Smooth muscle cell (in vitro differentiated cells): Measurements from ENCODE around the gene HID1. TPM values are rescaled to one million over a fixed set of nuclear protein-coding genes. Genes with fewer than 3 reads are reported as not detected.

Experiments used
- DNase-seq: peaks from one replicate; lab custom pipeline; 2025; ENCODE audit not compliant: unreplicated experiment; lab: John Stamatoyannopoulos, UW
- H2AFZ ChIP-seq: fragments of 200-600 bp; sonication (generic); 2 replicates; pipeline ENCODE4 v1.6.0; 2016; ENCODE audit warnings: antibody characterized with exemption, low read depth, mild to moderate bottlenecking
- H3F3A ChIP-seq: fragments of 200-600 bp; sonication (generic); 2 replicates; pipeline ENCODE4 v1.6.0; 2017; ENCODE audit warnings: antibody characterized with exemption, low read depth
- H3K27ac ChIP-seq: fragments of 200-600 bp; sonication (generic); 2 replicates; pipeline ENCODE4 v1.5.1; 2016; ENCODE audit warnings: low read depth, mild to moderate bottlenecking
- H3K27me3 ChIP-seq: fragments of 200-600 bp; sonication (generic); 2 replicates; pipeline ENCODE4 v1.6.1; 2016; ENCODE audit warnings: low read depth, mild to moderate bottlenecking
- H3K36me3 ChIP-seq: fragments of 200-600 bp; sonication (generic); 2 replicates; pipeline ENCODE4 v1.5.1; 2016; ENCODE audit warnings: low read depth
- H3K4me1 ChIP-seq: fragments of 200-600 bp; sonication (generic); 2 replicates; pipeline ENCODE4 v1.5.1; 2016; ENCODE audit warnings: low read depth
- H3K4me2 ChIP-seq: fragments of 200-600 bp; sonication (generic); 2 replicates; pipeline ENCODE4 v1.6.0; 2016; ENCODE audit warnings: mild to moderate bottlenecking
- H3K4me3 ChIP-seq: fragments of 200-600 bp; sonication (generic); 2 replicates; pipeline ENCODE4 v1.5.1; 2016; ENCODE audit warnings: mild to moderate bottlenecking
- H3K79me2 ChIP-seq: fragments of 200-600 bp; sonication (generic); 2 replicates; pipeline ENCODE4 v1.6.0; 2016; ENCODE audit warnings: low read depth, mild to moderate bottlenecking
- H3K9ac ChIP-seq: fragments of 200-600 bp; sonication (generic); 2 replicates; pipeline ENCODE4 v1.6.0; 2016; ENCODE audit warnings: low read depth
- H3K9me3 ChIP-seq: fragments of 200-600 bp; sonication (generic); replicated peaks from 2 replicates; pipeline ENCODE4 v1.5.1; 2016; ENCODE audit warnings: low read depth
- H4K20me1 ChIP-seq: fragments of 200-600 bp; sonication (generic); 2 replicates; pipeline ENCODE4 v1.6.0; 2016; ENCODE audit warnings: low read depth
- CTCF ChIP-seq: fragments of 200-600 bp; sonication (generic); IDR thresholded peaks from 2 replicates; pipeline ENCODE4 v1.5.1; 2017; ENCODE audit warnings: borderline replicate concordance, mild to moderate bottlenecking, antibody characterized with exemption; ENCODE audit not compliant: insufficient read depth, poor library complexity, severe bottlenecking
- WGBS: methylation state at CpG from one replicate; pipeline ENCODE4 v1.1.7; 2016; ENCODE audit warnings: low lambda C conversion rate; 5-methylcytosine and 5-hydroxymethylcytosine counted together
- polyA plus RNA-seq: library from polyadenylated mRNA; unstranded; fragments of >200 nt; fragmentation: Nextera tagmentation; extraction: Ambion mirVana; gene quantifications from 2 replicates; pipeline ENCODE4 v1.2.1, GENCODE V29; 2016
- total RNA-seq: library from RNA; depleted of rRNA; stranded (reverse); fragments of >200 nt; gene quantifications from 2 replicates; pipeline ENCODE4 v1.2.3, GENCODE V29; 2014

Gene HID1
- total and polyA plus RNA-seq, 2 experiments from 2014 or later, result 3.3 to 8.8 TPM

- H3K9ac ChIP-seq, result no peak overlapping the region
- peaks cover 29% of the 10 kb centered on the region for H3K27me3 ChIP-seq
- H3K4me1 ChIP-seq, result peaks cover 9% of the 10 kb centered on the region
- H3K4me3 ChIP-seq, result no peak overlapping the region
- no peak overlapping the region for H3K27ac ChIP-seq
- no peaks in the 10 kb centered on the region for H3K79me2 ChIP-seq
- 96% methylated on average over 27 of the region's 27 CpGs for WGBS
- no peaks in the 10 kb centered on the region for H3K9me3 ChIP-seq
- H4K20me1 ChIP-seq, result no peaks in the 10 kb centered on the region
- DNase-seq, result no peak
- H3K36me3 ChIP-seq, result no peaks in the 10 kb centered on the region
- TF ChIP-seq CTCF, result no peak
- H3K4me2 ChIP-seq, result no peak overlapping the region
- no peak overlapping the region for H2AFZ ChIP-seq
- H3F3A ChIP-seq, result no peaks in the 10 kb centered on the region
These were observed 52.3 kb downstream of the HID1 start for GRCh38 chr17:74920306-74920620.

- no peak for TF ChIP-seq CTCF
- Histone ChIP-seq H3K27ac (no peak overlapping the region), H3K79me2 (no peaks in the 10 kb centered on the region), H3K36me3 (no peaks in the 10 kb centered on the region), H4K20me1 (no peaks in the 10 kb centered on the region), H2AFZ (no peak overlapping the region), H3K4me3 (no peak overlapping the region), H3K9me3 (no peaks in the 10 kb centered on the region), H3K9ac (no peak overlapping the region), H3K4me2 (no peak overlapping the region), H3K4me1 (peaks cover 9% of the 10 kb centered on the region), H3K27me3 (peaks cover 23% of the 10 kb centered on the region), H3F3A (no peaks in the 10 kb centered on the region)
- WGBS, result 85% methylated on average over 67 of the region's 67 CpGs
- DNase-seq, result no peak
These were observed 52.9 kb downstream of the HID1 start for GRCh38 chr17:74919440-74920305.

GRCh38 chr17:74918906-74919305 is 53.7 kb downstream of the HID1 start:
- no peak for DNase-seq
- Histone ChIP-seq H3K27me3 (peaks cover 15% of the 10 kb centered on the region), H2AFZ (no peak overlapping the region), H3K4me2 (no peak overlapping the region), H3K36me3 (no peaks in the 10 kb centered on the region), H3K4me3 (no peak overlapping the region), H3K4me1 (peaks cover 7% of the 10 kb centered on the region), H3K9ac (no peak overlapping the region), H3K79me2 (no peaks in the 10 kb centered on the region), H4K20me1 (no peaks in the 10 kb centered on the region), H3K27ac (no peak overlapping the region), H3K9me3 (no peaks in the 10 kb centered on the region), H3F3A (no peaks in the 10 kb centered on the region)
- WGBS, result 93% methylated on average over 5 of the region's 5 CpGs
- no peak for TF ChIP-seq CTCF

GRCh38 chr17:74917430-74917829 is 55.1 kb downstream of the HID1 start:
- 95% methylated on average over 10 of the region's 10 CpGs for WGBS
- Histone ChIP-seq H3K4me2 (no peak overlapping the region), H3K9ac (no peak overlapping the region), H3K4me3 (no peak overlapping the region), H4K20me1 (no peaks in the 10 kb centered on the region), H3K9me3 (no peaks in the 10 kb centered on the region), H2AFZ (no peak overlapping the region), H3F3A (no peaks in the 10 kb centered on the region), H3K27me3 (peaks cover under 1% of the 10 kb centered on the region), H3K4me1 (no peaks in the 10 kb centered on the region), H3K79me2 (no peaks in the 10 kb centered on the region), H3K36me3 (no peaks in the 10 kb centered on the region), H3K27ac (no peak overlapping the region)
- TF ChIP-seq CTCF, result no peak
- DNase-seq, result no peak
